Adrenal gland (tissue), 12 donors: ENCODE measurements around the gene GPC5. TPM values are rescaled to one million over a fixed set of nuclear protein-coding genes. Genes with fewer than 3 reads are reported as not detected.
A peak's percentile ranks its signal among the peaks of the same experiment; 100 is the strongest.

Experiments
- DNase-seq, 7 donors: peaks; one replicate each; pipeline ENCODE4 v3.0.0-alpha.2; 2019 to 2020
- H3K27ac ChIP-seq, 5 donors: fragments of 200-600 bp; sonication (generic) in 4 of 5; 1 replicate in 3 of 5; 2 replicates in 2 of 5; pipeline versions ENCODE4 v1.5.1 to v1.8.0; 2016 to 2020; ENCODE audit warnings: mild to moderate bottlenecking in 1 of 5
- H3K27me3 ChIP-seq: fragments of 200-600 bp; 2 replicates; pipeline ENCODE4 v1.8.0; 2021
- H3K36me3 ChIP-seq, 2 donors: fragments of 200-600 bp; replicated peaks in 1 of 2; 1 replicate in 1 of 2; 2 replicates in 1 of 2; pipeline versions ENCODE4 v1.5.1 to v1.8.0; 2018 to 2022
- H3K4me1 ChIP-seq, 2 donors: fragments of 200-600 bp; replicated peaks in 1 of 2; 1 replicate in 1 of 2; 2 replicates in 1 of 2; pipeline versions ENCODE4 v1.5.1 to v1.8.0; 2018 to 2021
- H3K4me3 ChIP-seq, 4 donors: fragments of 200-600 bp; sonication (generic) in 3 of 4; one replicate each; pipeline ENCODE4 v1.5.1; 2016 to 2018
- H3K9me3 ChIP-seq, 3 donors: fragments of 200-600 bp; sonication (generic) in 1 of 3; replicated peaks in 1 of 3; 1 replicate in 2 of 3; 2 replicates in 1 of 3; pipeline versions ENCODE4 v1.5.1 to v1.8.0; 2016 to 2021
- CTCF ChIP-seq, 6 experiments: fragments of 450-650 bp in 4 of 6; fragments of 200-600 bp in 2 of 6; sonication (generic) in 1 of 6; IDR thresholded peaks; 1 replicate in 5 of 6; 2 replicates in 1 of 6; pipeline versions ENCODE4 v1.5.1 to v1.8.0; 2016 to 2021; ENCODE audit warnings: antibody characterized with exemption in 6 of 6, mild to moderate bottlenecking in 2 of 6, moderate library complexity in 1 of 6
- POLR2A ChIP-seq, 2 donors: fragments of 450-650 bp; IDR thresholded peaks; one replicate each; pipeline ENCODE4 v1.6.1; 2017; ENCODE audit warnings: antibody characterized with exemption in 2 of 2, mild to moderate bottlenecking in 2 of 2, moderate library complexity in 1 of 2
- WGBS, 4 donors: extraction: QIAGEN DNeasy Blood & Tissue Kit in 2 of 4; methylation state at CpG; one replicate each; pipeline versions ENCODE4 v1.1.5 to v1.1.7; 2013 to 2017; 5-methylcytosine and 5-hydroxymethylcytosine counted together
- intact Hi-C, 2 donors: fragments of 100-400 bp; cut with DNase I; formaldehyde crosslinking; loops; one replicate each; pipeline versions ENCODE4 v1.14.1 to v1.15.0; 2022 to 2023
- polyA plus RNA-seq, 3 donors: library from polyadenylated mRNA; stranded (reverse); fragments of 200-250 nt in 2 of 3; fragments of 350-450 nt in 1 of 3; fragmentation: Illumina TruSeq in 1 of 3; extraction: RNeasy Lipid Tissue Mini Kit (QIAGEN cat#74804) in 1 of 3; gene quantifications; one replicate each; pipeline ENCODE4 v1.2.3, GENCODE V29; 2013 to 2014
- total RNA-seq, 9 donors: library from RNA; depleted of rRNA in 4 of 9; stranded (reverse); fragments of >200 nt in 4 of 9; fragments of 120-200 nt in 1 of 9; fragmentation: NEBNext Ultra II Directional in 1 of 9; extraction: Animal tissue kit (Norgen Biotek cat#: 25700) in 1 of 9; gene quantifications; one replicate each; pipeline versions ENCODE4 v1.1.0 to v1.2.4, GENCODE V29; 2013 to 2023
- donor health status: healthy with polysubstance abuse.
- donor health status: Bipolar disorder and iron deficiency.
- donor health status: DM: yes; HTN: yes; CAD: no.
- donor health status: DM: no; HTN: no; CAD: no.
- donor health status: DM: no; HTN: no; CAD: no.
- donor health status: DM: yes; HTN: yes; CAD: no.

The GPC5 gene
- total and polyA plus RNA-seq, 12 donors, result 0.24 to 7.7 (median 2.1) TPM; not detected in 4

DNA sequence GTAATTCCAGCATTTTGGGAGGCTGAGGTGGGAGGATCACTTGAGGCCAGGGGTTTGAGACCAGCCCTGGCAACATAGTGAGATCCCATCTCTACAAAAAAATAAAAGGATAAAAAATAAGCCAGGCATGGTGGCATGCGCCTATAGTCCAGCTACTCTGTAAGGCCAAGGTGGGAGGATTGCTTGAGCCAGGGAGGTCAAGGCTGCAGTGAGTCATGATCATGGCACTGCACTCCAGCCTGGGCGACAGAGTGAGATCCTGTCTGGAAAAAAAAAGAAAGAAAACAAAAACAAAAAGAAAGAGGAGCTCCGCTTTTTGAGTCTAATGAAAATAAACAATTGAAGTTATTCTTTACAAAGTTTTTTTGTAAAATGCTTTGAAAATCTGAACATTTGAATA lies 326.2 kb downstream of the GPC5 start:
- intact Hi-C loops, result no loop called here
- peak overlapping the region in 3 of 5 donors; percentile 17 to 31 (median 30) for H3K27ac ChIP-seq
- 34 to 39% (median 37%) methylated on average over 3 of the region's 3 CpGs for WGBS, 4 donors
- H3K4me3 ChIP-seq, result peak overlapping the region in 1 of 4 donors; percentile 21
- peak; percentile 28 to 70 (median 64) for DNase-seq
- peaks cover 5 to 9% of the 10 kb centered on the region in 2 donors for H3K4me1 ChIP-seq
- TF ChIP-seq CTCF (IDR thresholded peaks at IDR 0.05), result no peak
- TF ChIP-seq POLR2A (IDR thresholded peaks at IDR 0.05), result no peak
- H3K9me3 ChIP-seq, result no peaks in the 10 kb centered on the region
- H3K36me3 ChIP-seq, result no peaks in the 10 kb centered on the region
- no peaks in the 10 kb centered on the region for H3K27me3 ChIP-seq

DNA sequence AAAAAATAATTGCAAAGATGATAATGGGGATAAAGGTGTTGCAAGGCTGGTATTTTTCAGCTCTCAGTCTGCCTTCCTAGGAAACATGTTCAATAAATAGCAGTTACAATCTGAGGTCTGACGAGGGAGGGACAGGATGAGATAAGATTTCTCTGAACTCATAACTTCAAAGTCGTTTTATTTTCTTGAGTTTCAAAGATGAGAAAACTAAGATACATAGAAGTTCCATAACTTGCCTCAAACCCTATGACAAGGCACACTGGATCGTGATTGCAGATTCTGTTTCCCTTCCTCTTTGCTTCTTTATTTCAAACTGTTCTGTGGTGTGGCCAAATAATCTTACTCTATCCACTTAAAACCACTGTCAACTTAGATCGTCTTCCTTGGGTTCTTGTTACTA lies 327.2 kb downstream of the GPC5 start:
- Histone ChIP-seq H3K27ac (no peak overlapping the region), H3K4me3 (no peak overlapping the region), H3K4me1 (peaks cover 5 to 9% of the 10 kb centered on the region in 2 donors), H3K36me3 (no peaks in the 10 kb centered on the region), H3K27me3 (no peaks in the 10 kb centered on the region), H3K9me3 (no peaks in the 10 kb centered on the region)
- DNase-seq, result no peak
- intact Hi-C loops, result no loop called here
- 40 to 49% (median 44%) methylated on average over 4 of the region's 4 CpGs for WGBS, 4 donors
- TF ChIP-seq CTCF (IDR thresholded peaks at IDR 0.05), result no peak
- TF ChIP-seq POLR2A (IDR thresholded peaks at IDR 0.05), result no peak

- Histone ChIP-seq H3K9me3 (no peaks in the 10 kb centered on the region), H3K4me1 (peaks cover 5 to 9% of the 10 kb centered on the region in 2 donors), H3K27ac (no peak overlapping the region), H3K27me3 (no peaks in the 10 kb centered on the region), H3K4me3 (no peak overlapping the region), H3K36me3 (no peaks in the 10 kb centered on the region)
- TF ChIP-seq CTCF (IDR thresholded peaks at IDR 0.05) (no peak), POLR2A (IDR thresholded peaks at IDR 0.05) (no peak)
- 55 to 61% (median 57%) methylated on average over 6 of the region's 6 CpGs for WGBS, 4 donors
- DNase-seq, result peak in 1 of 7 donors; percentile 23
- intact Hi-C loops, result no loop called here
These were observed 328.2 kb downstream of the GPC5 start for GRCh38 chr13:91726671-91727070.

DNA sequence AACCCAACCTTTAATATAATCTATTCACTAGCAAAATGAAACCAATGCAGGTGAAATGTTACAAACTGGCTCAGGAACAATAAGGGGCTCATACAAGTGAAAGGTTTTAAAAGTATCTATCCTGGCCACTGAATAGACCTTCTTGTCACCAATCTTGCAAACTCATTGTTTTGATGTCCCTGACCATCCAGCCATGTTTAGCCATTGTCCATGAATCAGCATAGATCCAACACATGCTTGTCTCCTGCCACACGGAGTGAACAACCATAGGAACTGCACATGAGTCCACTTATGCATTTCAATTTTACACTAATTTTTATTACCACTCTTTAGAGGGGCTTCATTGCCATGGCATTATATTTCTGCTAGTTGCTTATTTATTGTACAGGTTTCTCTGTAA lies 331.4 kb downstream of the GPC5 start:
- H3K9me3 ChIP-seq, result no peaks in the 10 kb centered on the region
- 70 to 93% (median 87%) methylated on average over 1 of the region's 1 CpG for WGBS, 4 donors
- no peak overlapping the region for H3K4me3 ChIP-seq
- TF ChIP-seq POLR2A (IDR thresholded peaks at IDR 0.05) (no peak), CTCF (IDR thresholded peaks at IDR 0.05) (no peak)
- no peak overlapping the region for H3K27ac ChIP-seq
- intact Hi-C loops, result no loop called here
- H3K4me1 ChIP-seq, result peaks cover 5 to 9% of the 10 kb centered on the region in 2 donors
- H3K36me3 ChIP-seq, result no peaks in the 10 kb centered on the region
- H3K27me3 ChIP-seq, result no peaks in the 10 kb centered on the region
- DNase-seq, result no peak
